HG02970 (cell line): Measurements from ENCODE around the gene AKR1D1.
A peak's percentile ranks its signal among the peaks of the same experiment; 100 is the strongest.
"Not testable (repeated sequence)": the region's sequence is repeated elsewhere in the genome, so short reads cannot be mapped to it uniquely, and the experiment has no call there.

Source experiments
- ATAC-seq: cut with Tn5 transposase; IDR thresholded peaks from one replicate; pipeline ENCODE4 v1.9.1; 2021; ENCODE audit warnings: mild to moderate bottlenecking, moderate library complexity, moderate number of reproducible peaks; ENCODE audit not compliant: unreplicated experiment, low FRiP score

Gene AKR1D1, protein sequence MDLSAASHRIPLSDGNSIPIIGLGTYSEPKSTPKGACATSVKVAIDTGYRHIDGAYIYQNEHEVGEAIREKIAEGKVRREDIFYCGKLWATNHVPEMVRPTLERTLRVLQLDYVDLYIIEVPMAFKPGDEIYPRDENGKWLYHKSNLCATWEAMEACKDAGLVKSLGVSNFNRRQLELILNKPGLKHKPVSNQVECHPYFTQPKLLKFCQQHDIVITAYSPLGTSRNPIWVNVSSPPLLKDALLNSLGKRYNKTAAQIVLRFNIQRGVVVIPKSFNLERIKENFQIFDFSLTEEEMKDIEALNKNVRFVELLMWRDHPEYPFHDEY

DNA sequence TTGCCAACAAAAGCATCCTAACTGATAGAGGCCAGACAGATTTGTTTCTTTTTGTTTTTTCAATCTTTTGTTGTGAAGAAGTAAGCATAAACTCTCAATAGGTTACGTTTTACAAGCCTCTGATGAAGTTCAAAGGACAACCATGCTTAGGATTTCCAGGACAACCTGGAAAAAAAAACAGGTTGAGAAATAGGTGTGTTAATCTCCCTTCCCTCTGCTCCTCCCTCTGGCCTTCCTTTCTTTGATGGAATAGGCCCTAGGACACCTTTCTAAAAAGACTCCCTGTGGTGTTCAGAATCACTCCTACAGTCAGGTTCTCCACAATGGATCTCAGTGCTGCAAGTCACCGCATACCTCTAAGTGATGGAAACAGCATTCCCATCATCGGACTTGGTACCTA is at the start of gene AKR1D1:
Gene AKR1D1, plus strand, starts transcription at position 264 of the 400 bp plus-strand sequence. Its CDS starts 60 bp downstream, at position 324.
- no peak for ATAC-seq

DNA sequence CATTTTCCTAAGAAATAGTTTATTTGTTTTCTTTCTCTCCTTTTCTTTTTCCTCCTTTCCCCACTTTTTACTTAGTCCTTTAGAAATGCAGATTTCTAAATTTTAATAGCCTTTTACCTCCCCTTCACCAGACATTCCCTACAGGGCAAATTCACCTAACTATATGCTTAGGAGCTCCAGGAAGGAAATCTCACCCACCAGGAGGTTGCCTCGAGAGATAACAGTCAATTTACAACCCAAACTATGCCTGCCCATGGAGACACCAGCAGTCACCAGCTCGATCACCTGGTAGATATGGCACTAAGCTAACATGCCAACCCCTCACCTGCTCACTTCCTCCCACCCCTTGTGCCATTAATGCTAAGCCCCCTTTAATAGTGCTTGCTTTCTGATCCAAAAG is 49.2 kb upstream of the AKR1D1 start:
- no peak for ATAC-seq

DNA sequence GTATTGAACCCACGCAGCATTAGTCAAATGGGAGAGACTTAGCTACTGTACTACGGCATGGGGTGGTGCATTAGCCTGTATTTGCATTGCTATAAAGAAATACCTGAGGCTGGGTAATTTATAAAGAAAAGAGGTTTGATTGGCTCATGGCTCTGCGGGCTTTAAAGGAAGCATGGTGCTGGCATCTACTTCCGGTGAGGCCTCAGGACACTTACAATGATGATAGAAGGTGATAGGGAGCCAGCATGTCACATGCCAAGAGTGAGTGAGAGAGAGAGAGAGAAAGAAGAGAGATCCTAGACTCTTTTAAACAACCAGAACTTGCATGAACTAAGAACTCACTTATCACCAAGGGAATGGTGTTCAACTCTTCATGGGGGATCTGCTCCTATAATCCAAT is 47.1 kb upstream of the AKR1D1 start:
- ATAC-seq: no peak

DNA sequence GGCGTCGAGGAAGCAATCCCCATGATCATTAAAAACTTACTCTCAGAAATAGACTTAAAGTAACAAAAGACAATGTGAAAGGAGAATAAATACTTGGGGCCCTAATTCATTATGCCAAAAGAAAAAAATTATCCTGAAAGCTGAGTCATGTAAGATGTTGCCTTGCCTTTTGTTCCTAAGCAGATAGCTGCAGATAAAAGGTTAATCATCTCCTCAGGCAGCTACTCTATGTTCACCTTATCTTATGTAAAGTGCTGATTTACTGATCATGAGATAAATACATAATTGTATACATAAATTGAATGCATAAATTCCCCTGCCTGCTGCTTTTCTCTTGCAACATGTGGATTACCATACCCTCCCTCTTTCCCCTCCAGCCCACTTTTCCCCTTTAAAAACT is 46.3 kb upstream of the AKR1D1 start:
- ATAC-seq: no peak

DNA sequence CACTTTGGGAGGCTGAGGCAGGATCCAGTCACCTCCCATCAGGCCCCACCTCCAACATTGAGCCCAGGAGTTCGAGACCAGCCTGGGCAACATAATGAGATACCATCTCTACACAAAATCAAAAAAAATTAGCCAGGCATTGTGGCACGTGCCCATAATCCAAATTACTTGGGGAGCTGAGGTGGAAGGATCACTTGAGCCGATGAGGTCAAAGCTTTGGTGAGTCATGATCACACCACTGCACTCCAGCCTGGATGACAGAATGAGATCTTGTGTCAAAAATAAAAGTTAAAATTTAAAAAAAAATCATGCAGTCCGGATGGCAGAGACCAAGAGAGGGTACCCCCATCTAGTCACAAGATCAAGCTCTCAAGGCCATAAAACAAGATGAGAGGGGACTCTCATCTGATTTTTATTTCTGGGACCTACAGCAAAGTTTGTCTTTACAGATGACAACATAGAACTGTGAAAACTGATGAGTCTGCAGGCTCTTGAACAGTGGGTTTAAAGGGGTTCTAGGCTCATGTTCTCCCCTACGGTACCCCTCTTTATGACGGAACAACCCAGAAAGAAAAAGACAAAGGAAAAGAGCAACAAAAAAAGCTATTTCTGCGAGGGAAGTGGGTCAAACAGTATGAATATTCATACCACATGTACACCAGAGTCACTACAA is 45.4 kb upstream of the AKR1D1 start:
- no peak for ATAC-seq

DNA sequence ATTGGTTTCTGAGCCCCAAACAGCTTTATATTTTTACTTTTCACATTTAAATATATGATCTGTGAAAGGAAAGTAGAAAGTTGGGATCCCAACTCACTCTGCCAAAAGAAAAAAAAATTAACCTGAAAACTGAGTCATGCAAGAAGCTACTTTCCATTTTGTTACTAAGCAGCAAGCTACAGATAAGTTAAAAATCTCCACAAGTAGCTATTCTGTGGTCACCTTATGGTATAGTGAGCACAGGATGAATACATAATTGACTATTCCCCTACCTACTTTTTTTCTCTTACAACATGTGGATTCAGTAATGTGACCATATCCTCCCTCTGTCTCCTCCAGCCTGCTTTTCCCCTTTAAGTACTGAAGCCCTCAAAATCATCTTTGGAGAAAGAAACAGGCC is 44.1 kb upstream of the AKR1D1 start:
- ATAC-seq: peak; percentile 56

DNA sequence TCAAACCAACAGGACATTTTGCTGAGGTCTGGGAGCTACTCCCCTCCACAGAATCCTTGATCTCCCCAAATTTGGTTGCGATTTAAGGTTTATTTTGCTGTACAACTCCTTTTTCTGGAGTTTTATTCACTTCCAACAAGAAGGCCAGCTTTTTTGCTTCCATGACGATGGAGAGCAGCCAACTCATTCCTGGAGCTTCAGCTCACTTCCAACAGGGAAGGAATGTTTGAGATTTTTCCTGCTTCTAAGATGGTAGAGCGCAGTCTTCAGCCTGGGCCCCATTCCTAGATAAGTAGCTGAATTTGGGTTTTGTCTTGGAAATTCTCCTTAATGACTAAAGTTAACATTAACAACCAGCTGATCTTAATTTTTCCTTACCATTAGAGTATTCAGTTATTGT is 43.5 kb upstream of the AKR1D1 start:
- no peak for ATAC-seq

DNA sequence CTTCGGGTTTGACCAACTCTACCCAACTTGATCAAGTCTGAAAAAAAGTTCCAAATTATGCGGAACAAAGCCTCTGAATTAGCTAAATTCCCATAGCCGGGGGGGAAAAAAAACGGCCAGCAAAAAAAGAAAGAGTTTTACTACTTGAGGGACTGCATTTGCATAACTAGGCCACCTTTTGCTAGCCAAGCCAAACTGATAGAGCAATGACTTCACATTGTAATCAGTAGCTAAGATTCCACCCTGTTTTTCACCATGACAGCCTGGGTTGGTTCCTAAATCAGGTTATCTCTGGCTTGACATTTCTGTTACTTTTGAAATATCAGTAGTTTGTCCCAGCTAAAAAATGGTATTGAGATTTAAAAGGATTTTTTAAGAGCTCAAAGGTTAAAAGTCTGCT is 43.0 kb upstream of the AKR1D1 start:
- no peak for ATAC-seq

DNA sequence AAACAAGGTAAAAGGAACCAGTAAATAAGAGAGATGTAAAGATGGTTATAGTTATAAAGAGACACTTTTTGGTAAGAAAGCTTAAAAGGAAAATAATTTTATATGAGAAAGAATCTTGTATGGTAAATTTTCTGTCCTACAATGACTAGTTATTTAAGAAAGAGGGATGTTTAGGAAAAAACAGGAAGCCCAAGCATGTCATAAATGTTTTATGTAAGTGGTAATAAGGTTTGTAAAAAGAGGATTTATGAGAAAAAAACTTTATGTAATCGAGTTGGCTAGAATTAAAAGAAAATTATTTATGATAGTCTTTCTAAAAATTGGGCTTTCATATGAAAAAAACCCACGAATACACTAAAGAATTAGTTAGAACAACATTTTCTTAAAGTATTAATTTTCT is 40.1 kb upstream of the AKR1D1 start:
- ATAC-seq: no peak

DNA sequence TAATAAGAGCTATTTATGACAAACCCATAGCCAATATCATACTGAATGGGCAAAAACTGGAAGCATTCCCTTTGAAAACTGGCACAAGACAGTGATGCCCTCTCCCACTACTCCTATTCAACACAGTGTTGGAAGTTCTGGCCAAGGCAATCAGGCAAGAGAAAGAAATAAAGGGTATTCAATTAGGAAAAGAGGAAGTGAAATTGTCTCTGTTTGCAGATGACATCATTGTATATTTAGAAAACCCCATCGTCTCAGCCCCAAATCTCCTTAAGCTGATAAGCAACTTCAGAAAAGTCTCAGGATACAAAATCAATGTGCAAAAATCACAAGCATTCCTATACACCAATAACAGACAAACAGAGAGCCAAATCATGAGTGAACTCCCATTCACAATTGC is 36.2 kb upstream of the AKR1D1 start:
- ATAC-seq: not testable (repeated sequence)

DNA sequence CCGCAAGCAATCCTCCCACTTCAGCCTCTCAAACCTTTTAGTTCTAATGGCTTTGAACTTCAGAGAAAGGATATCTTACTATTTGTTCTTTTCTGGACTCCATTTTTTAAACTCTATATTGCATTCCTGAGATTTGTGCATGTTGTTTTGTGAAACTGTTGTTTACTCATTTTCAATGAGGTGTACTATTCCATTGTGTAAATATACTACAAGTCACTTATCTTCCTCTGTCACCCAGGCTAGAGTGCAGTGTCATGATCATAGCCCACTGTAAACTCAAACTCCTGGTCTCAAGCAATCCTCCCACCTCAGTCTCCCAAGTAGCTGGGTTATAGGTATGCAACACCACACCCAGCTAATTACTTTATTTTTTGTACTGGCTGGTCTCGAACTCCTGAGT is 31.4 kb upstream of the AKR1D1 start:
- no peak for ATAC-seq

DNA sequence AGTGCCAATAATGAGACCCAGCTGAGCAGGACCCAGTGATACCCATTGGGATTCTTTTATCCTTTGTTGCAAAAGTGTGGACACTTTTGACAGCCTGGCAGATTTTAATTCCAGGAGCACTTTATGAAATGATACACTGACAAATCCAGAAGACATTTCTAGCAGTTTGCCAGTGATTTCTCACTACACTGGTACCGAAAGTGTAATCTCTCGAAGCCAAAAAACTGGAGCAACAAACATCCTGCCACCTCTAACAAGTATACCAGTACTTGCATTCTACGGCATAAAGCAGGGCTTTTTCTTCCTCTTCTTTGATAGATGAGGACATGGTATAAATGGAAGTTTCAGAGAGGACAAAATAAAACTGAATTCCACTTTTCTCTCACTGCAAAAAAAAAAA is 28.4 kb upstream of the AKR1D1 start:
- no peak for ATAC-seq

DNA sequence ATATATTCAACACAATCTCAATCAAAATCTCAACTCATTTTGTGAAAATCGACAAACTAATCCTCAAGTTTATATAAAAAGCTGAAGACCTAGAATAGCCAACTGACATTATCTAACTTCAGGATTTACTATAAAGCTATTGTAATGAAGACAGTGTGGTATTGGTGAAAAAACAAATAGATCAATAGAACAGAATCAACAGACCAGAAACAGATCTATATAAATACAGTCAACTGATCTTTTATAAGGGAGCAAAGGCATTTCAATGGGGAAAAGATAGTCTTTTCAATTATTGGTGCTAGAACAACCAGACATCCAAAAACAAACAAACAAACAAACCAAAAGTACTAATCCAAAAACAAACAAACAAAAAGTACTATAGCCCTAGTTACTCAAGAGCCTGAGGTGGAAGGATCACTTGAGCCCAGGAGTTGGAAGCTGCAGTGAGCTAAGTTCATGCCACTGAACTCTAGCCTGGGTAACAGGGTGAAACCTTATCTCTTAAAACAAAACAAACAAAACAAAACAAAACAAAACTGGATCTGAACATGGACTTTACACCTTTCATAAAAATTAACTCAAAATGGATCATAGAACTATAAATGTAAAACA is 26.6 kb upstream of the AKR1D1 start:
- ATAC-seq: no peak

DNA sequence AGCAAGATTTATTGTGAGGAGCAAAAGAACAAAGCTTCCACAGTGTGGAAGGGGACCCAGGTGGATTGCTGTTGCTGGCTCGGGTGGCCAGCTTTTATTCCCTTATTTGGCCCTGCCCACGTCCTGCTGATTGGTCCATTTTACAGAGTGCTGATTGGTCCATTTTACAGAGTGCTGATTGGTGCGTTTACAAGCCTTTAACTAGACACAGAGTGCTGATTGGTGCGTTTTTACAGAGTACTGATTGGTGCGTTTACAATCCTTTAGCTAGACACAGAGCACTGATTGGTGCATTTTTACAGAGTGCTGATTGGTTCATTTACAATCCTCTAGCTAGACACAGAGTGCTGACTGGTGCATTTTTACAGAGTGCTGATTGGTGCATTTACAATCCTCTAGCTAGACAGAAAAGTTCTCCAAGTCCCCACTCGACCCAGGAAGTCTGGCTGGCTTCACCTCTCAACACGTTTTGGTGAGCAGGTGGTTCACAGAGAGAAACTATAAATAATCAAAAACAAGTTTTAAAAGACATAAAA is 24.5 kb upstream of the AKR1D1 start:
- ATAC-seq: not testable (repeated sequence)

DNA sequence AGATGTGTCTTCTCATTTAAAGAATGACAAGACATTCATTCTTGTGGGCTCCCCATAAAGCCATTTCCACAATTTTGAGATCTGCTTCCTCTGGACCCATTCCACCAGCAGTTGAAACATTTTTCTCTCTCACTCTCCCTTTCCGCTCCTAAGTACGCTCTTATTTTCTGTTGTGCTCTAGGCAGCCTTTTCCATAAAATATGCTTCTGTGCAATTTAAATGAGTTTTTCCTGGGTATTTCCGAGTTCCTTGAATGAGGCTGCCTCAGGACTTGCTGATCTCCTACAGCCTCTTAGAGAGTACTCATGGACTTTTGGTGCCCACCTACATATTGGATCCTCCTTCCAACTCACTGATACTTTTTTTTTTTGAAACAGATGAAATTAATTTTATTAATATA is 23.6 kb upstream of the AKR1D1 start:
- no peak for ATAC-seq

DNA sequence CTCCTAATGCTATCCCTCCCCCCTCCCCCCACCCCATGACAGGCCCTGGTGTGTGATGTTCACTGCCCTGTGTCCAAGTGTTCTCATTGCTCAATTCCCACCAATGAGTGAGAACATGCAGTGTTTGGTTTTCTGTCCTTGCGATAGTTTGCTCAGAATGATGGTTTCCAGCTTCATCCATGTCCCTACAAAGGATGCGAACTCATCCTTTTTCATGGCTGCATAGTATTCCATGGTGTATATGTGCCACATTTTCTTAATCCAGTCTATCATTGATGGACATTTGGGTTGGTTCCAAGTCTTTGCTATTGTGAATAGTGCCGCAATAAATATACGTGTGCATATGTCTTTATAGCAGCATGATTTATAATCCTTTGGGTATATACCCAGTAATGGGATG is 20.6 kb upstream of the AKR1D1 start:
- ATAC-seq: not testable (repeated sequence)

DNA sequence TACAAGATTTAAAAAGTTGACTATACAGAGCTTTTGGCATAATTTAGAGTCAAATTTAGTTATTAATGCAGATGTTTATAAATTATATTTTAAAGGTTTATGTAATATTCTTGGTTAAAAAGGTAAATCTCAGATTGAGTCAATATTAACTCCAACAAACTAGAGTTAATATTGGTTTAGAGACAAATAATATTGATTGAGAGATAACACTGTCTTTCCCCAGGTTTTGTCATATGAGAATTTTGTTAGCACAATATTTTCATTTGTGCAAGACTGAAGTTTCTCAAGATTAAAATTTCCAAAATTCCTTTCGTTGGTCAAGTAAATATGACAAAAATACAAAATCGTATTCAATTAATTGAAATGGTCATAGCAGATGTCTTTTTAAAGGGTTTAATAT is 12.9 kb upstream of the AKR1D1 start:
- no peak for ATAC-seq

DNA sequence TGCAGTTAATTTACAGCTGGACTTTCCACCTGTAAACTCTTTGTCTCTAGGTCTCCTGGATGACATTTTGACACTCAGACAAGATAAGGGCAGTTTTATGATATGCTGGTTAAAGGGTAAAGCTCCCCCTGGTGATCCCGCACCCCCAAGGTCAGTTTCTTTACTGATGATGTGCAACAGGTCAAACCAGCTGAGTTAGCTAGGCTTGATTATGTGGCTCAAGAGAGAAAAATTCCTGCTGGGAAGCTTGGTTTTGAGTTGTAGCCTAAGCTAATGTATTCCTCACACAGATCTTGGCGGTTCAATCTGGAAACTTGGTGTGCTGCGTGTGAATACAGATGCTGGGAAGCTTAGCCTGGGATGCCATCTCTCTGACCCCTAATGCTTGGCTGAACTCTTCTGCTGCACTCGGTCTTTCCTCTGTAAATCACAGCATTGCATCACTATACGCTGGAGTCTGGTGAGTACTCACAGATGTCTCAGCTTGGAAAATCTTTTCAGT is 11.4 kb upstream of the AKR1D1 start:
- no peak for ATAC-seq

DNA sequence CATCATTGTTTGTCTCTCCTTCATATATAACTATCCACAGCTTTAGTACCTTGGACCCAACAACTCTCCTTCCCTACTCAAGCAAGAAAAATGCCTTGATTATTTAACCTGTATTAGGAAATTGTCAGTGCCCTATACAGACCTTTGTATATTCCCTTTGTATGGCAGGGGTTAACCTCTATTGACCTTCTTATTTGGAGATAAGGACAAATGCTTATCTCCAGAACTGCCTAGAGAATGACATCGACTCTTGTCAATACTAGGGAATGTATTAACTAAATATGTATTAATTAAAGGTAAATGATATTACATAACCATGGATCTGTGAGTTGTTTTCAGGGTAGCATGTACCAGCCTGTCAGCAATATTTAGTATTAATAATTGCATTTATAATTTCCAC is 10.4 kb upstream of the AKR1D1 start:
- ATAC-seq: no peak

DNA sequence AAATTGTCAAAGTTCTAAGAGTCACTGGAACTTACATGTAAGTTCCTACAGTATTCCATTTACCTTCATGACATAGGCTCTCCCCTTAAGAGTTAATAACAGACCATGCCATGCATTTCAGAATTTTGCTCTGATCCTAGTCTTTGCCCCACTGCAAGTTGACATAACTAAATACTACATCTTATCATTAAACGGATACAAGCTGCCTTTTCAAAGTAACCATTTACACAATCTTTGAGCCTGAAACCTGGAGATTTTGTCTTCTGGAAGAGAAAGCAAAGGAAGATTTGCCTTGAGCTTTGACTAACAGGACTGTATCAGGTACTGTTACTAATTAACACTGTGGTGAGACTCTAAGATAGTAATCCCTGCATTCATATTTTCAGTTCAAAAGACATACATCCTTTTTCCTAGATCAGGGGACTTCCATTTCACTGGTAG is 9.3 kb upstream of the AKR1D1 start:
- ATAC-seq: peak; percentile 60

DNA sequence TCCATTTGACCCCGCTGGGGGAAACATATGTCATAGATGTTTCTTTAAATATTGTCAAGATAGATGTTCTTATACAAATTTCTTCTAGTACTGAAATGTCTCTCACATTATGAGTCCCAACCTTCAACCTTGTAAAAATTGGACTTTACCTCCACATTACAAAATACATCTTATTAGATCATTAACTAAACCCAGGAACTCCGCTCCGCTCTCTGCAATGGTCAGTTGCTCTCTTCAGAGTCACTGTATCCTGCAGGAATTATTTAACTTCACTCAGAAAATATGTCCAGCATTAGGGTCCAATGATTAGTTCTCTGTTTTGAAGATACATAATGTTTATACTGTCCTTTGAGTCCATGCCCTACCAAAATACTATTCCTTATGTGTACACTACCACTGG is 8.5 kb upstream of the AKR1D1 start:
- no peak for ATAC-seq
